SH-SY5Y (cell line): ENCODE data around the gene KCNIP4.

ENCODE experiments used
- GATA2 ChIP-seq: IDR thresholded peaks from 2 replicates; pipeline ENCODE4 v1.6.1; 2011; ENCODE audit warnings: mild to moderate bottlenecking, low read depth, low read length
- GATA3 ChIP-seq: IDR thresholded peaks from 2 replicates; pipeline ENCODE4 v1.6.1; 2011; ENCODE audit warnings: low read depth, mild to moderate bottlenecking, low read length, moderate library complexity

DNA sequence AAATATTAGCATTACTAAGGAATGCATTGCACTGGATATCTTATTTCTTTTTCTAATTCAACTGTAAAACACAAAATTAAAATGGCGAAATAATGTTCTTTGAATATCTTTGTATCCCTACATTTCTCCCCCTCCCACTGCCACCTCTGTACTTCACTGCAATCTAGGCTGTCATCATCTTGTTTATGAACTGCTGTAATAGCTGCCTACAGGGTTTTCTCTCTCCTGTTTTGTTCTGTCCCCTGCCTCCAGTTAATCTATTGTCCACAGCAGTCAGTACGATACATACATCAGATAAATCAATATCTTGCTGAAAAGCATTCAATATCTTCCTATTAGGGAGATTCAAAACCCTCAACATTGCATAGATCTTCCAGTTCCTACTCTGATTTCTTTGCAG lies 528.4 kb downstream of the KCNIP4 start:
- TF ChIP-seq GATA2 (peak; percentile 37; the same call in 1 of the 2 replicates), GATA3 (no peak)
